NB4 (cell line): ENCODE measurements around the gene ITPR2.

ENCODE experiments used
- MYC ChIP-seq: IDR thresholded peaks from 2 replicates; pipeline ENCODE4 v1.6.1; 2011; ENCODE audit warnings: low read depth, low read length
- POLR2A ChIP-seq: IDR thresholded peaks from 2 replicates; pipeline ENCODE4 v1.6.1; 2011; ENCODE audit warnings: mild to moderate bottlenecking; ENCODE audit not compliant: insufficient read length; ENCODE audit errors: extremely low read depth
- TF ChIP-seq, protein P1 (sequence below): IDR thresholded peaks from 2 replicates; pipeline ENCODE4 v1.6.1; 2011; ENCODE audit warnings: low read depth, low read length

GRCh38 chr12:26711072-26711471, 121.9 kb downstream of the ITPR2 start:
- TF ChIP-seq, protein P1, sequence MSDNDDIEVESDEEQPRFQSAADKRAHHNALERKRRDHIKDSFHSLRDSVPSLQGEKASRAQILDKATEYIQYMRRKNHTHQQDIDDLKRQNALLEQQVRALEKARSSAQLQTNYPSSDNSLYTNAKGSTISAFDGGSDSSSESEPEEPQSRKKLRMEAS, result no peak
- TF ChIP-seq POLR2A (no peak), MYC (no peak)
